IMR-90 (cell line): ENCODE measurements around the gene DBF4B. TPM values are rescaled to one million over a fixed set of nuclear protein-coding genes. Genes with fewer than 3 reads are reported as not detected.
A peak's percentile ranks its signal among the peaks of the same experiment; 100 is the strongest.

Experiments
- ATAC-seq: fragments of 200-7000 bp; cut with Tn5 transposase; 2 replicates; pipeline ENCODE4 v1.9.1; 2020; ENCODE audit warnings: low read depth, mild to moderate bottlenecking, moderate library complexity
- BruUV-seq: library from RNA; stranded (reverse); fragments of 400-500 nt; replicated peaks from 2 replicates; lab custom pipeline; 2021; lab: Mats Ljungman, UMichigan
- CTCF ChIA-PET: fragments of 300-600 bp; formaldehyde crosslinking; extraction: SDS; loops from one replicate; lab custom pipeline; 2021; ENCODE audit warnings: antibody characterized with exemption; lab: Yijun Ruan, JAX
- POLR2A ChIA-PET: fragments of 300-600 bp; sonication (Branson Sonifier 250); formaldehyde crosslinking; loops from one replicate; lab custom pipeline; 2022; ENCODE audit warnings: antibody characterized with exemption; ENCODE audit not compliant: unreplicated experiment; lab: Charles Lee
- DNase-seq: peaks from one replicate; pipeline ENCODE4 v3.0.0; 2013
- H2AFZ ChIP-seq: replicated peaks from 2 replicates; pipeline ENCODE3; 2013; ENCODE audit warnings: low read length, mild to moderate bottlenecking; ENCODE audit not compliant: poor library complexity
- H2AK5ac ChIP-seq: 2 replicates; pipeline ENCODE4 v1.6.1; 2013; ENCODE audit warnings: low read depth, low read length, inconsistent platforms
- H2AK9ac ChIP-seq: replicated peaks from 2 replicates; pipeline ENCODE3; 2013; ENCODE audit warnings: mild to moderate bottlenecking, low read depth, low read length, moderate library complexity; ENCODE audit not compliant: poor library complexity
- H2BK120ac ChIP-seq: 2 replicates; pipeline ENCODE4 v1.6.1; 2013; ENCODE audit warnings: low read depth, low read length, inconsistent platforms
- H2BK15ac ChIP-seq: 3 replicates; pipeline ENCODE4 v1.6.1; 2013; ENCODE audit warnings: low read depth, low read length, inconsistent platforms
- H2BK20ac ChIP-seq: 2 replicates; pipeline ENCODE4 v1.6.1; 2013; ENCODE audit warnings: low read depth, mild to moderate bottlenecking, inconsistent platforms, low read length, moderate library complexity
- H2BK5ac ChIP-seq: 2 replicates; pipeline ENCODE4 v1.6.1; 2013; ENCODE audit warnings: mild to moderate bottlenecking, low read depth, low read length, inconsistent platforms; ENCODE audit not compliant: poor library complexity, severe bottlenecking
- H3K14ac ChIP-seq: replicated peaks from 2 replicates; pipeline ENCODE4 v1.6.1; 2013; ENCODE audit warnings: low read depth, low read length, inconsistent platforms
- H3K18ac ChIP-seq: 2 replicates; pipeline ENCODE4 v1.6.1; 2013; ENCODE audit warnings: low read depth, low read length, control low read depth
- H3K23ac ChIP-seq: 2 replicates; pipeline ENCODE4 v1.6.1; 2013; ENCODE audit warnings: low read depth, low read length, inconsistent platforms
- H3K27ac ChIP-seq: 2 replicates; pipeline ENCODE4 v1.5.1; 2013; ENCODE audit warnings: mild to moderate bottlenecking, control low read depth, low read length; ENCODE audit not compliant: insufficient read depth
- H3K27me3 ChIP-seq: 2 replicates; pipeline ENCODE4 v1.6.1; 2013; ENCODE audit warnings: low read length; ENCODE audit not compliant: control insufficient read depth, insufficient read depth
- H3K36me3 ChIP-seq: 2 replicates; pipeline ENCODE4 v1.6.1; 2013; ENCODE audit warnings: low read length, mixed read lengths; ENCODE audit not compliant: control insufficient read depth, insufficient read depth
- H3K4ac ChIP-seq: 2 replicates; pipeline ENCODE4 v1.6.1; 2013; ENCODE audit warnings: low read depth, low read length, inconsistent platforms
- H3K4me1 ChIP-seq: 2 replicates; pipeline ENCODE4 v1.6.1; 2013; ENCODE audit warnings: low read length, mixed read lengths; ENCODE audit not compliant: control insufficient read depth, insufficient read depth
- H3K4me2 ChIP-seq: 2 replicates; pipeline ENCODE4 v1.6.1; 2013; ENCODE audit warnings: low read depth, mild to moderate bottlenecking, control low read depth, low read length, moderate library complexity
- H3K4me3 ChIP-seq: 2 replicates; pipeline ENCODE4 v1.5.1; 2013; ENCODE audit warnings: low read depth, mild to moderate bottlenecking, control low read depth, low read length, moderate library complexity; ENCODE audit not compliant: insufficient read depth
- H3K56ac ChIP-seq: 2 replicates; pipeline ENCODE4 v1.6.1; 2013; ENCODE audit warnings: low read length, inconsistent platforms; ENCODE audit not compliant: insufficient read depth; ENCODE audit errors: extremely low read depth
- H3K79me1 ChIP-seq, 2 experiments: 2 replicates each; pipeline ENCODE4 v1.6.1; 2013; ENCODE audit warnings: low read length in 2 of 2, inconsistent platforms in 1 of 2, low read depth in 1 of 2
- H3K9ac ChIP-seq: 2 replicates; pipeline ENCODE4 v1.6.1; 2013; ENCODE audit warnings: low read depth, low read length, control low read depth
- H3K9me1 ChIP-seq: 2 replicates; pipeline ENCODE4 v1.6.1; 2013; ENCODE audit warnings: low read length, inconsistent platforms; ENCODE audit not compliant: insufficient read depth
- H3K9me3 ChIP-seq: 2 replicates; pipeline ENCODE4 v1.6.1; 2013; ENCODE audit warnings: low read length; ENCODE audit not compliant: control insufficient read depth, insufficient read depth
- H4K20me1 ChIP-seq: 2 replicates; pipeline ENCODE4 v1.6.1; 2013; ENCODE audit warnings: low read length, inconsistent platforms; ENCODE audit not compliant: insufficient read depth
- H4K5ac ChIP-seq: 2 replicates; pipeline ENCODE4 v1.6.1; 2013; ENCODE audit warnings: mild to moderate bottlenecking, low read depth, low read length, control low read depth
- H4K8ac ChIP-seq, 2 experiments: 2 replicates each; pipeline ENCODE4 v1.6.1; 2013; ENCODE audit warnings: low read depth in 2 of 2, low read length in 2 of 2, control low read depth in 1 of 2, inconsistent platforms in 1 of 2
- H4K91ac ChIP-seq: 2 replicates; pipeline ENCODE4 v1.6.1; 2013; ENCODE audit warnings: low read depth, low read length, inconsistent platforms; ENCODE audit not compliant: insufficient read depth
- CEBPB ChIP-seq: IDR thresholded peaks from 2 replicates; pipeline ENCODE4 v1.6.1; 2012; ENCODE audit warnings: low read depth, low read length, improper control_type of control experiment
- MXI1 ChIP-seq: IDR thresholded peaks from 2 replicates; pipeline ENCODE4 v1.6.1; 2012; ENCODE audit warnings: low read depth, mild to moderate bottlenecking, low read length, moderate library complexity, borderline replicate concordance
- NFE2L2 ChIP-seq: fragments of 150-350 bp; IDR thresholded peaks from 2 replicates; pipeline ENCODE4 v1.6.1; 2016; ENCODE audit warnings: low read depth, mild to moderate bottlenecking, low read length
- WGBS, 2 experiments: methylation state at CpG; one replicate each; pipeline versions ENCODE4 v1.1.5 to v1.1.7; 2013; ENCODE audit warnings: missing lambda C conversion rate in 2 of 2; ENCODE audit not compliant: insufficient read length in 1 of 2; ENCODE audit errors: extremely low coverage in 2 of 2; 5-methylcytosine and 5-hydroxymethylcytosine counted together
- dilution Hi-C: fragments of 300-500 bp; cut with HindIII; formaldehyde crosslinking; loops from one replicate; pipeline ENCODE4 v1.14.3; 2018; ENCODE audit warnings: low sequenced_read_pairs; ENCODE audit not compliant: unreplicated experiment
- in situ Hi-C: fragments of 300-500 bp; cut with MboI; formaldehyde crosslinking; loops from 3 replicates; pipeline ENCODE4 v1.14.3; 2019; ENCODE audit warnings: low sequenced_read_pairs, inconsistent platforms, mixed read lengths
- intact Hi-C: fragments of 100-400 bp; cut with micrococcal nuclease; formaldehyde crosslinking; loops from 2 replicates; pipeline ENCODE4 v1.10.0; 2022
- polyA plus RNA-seq, 3 experiments: library from polyadenylated mRNA; depleted of rRNA; stranded (reverse); fragments of >200 nt; gene quantifications; 2 replicates each; pipeline ENCODE4 v1.2.3, GENCODE V29; 2012; ENCODE audit warnings: low replicate concordance in 1 of 3
- total RNA-seq: library from RNA; depleted of rRNA; stranded (reverse); fragments of >200 nt; gene quantifications from 2 replicates; pipeline ENCODE4 v1.2.3, GENCODE V29; 2012
- TF ChIP-seq, protein P1 (sequence below): conservative IDR thresholded peaks from 2 replicates; pipeline ENCODE4 v1.5.1; 2012; ENCODE audit warnings: mild to moderate bottlenecking, low read depth, low read length, improper control_type of control experiment

Gene DBF4B
- total and polyA plus RNA-seq, 2 of the 4 experiments (the other 2 are of a cell fraction) = 3.6 to 10.2 TPM

DNA sequence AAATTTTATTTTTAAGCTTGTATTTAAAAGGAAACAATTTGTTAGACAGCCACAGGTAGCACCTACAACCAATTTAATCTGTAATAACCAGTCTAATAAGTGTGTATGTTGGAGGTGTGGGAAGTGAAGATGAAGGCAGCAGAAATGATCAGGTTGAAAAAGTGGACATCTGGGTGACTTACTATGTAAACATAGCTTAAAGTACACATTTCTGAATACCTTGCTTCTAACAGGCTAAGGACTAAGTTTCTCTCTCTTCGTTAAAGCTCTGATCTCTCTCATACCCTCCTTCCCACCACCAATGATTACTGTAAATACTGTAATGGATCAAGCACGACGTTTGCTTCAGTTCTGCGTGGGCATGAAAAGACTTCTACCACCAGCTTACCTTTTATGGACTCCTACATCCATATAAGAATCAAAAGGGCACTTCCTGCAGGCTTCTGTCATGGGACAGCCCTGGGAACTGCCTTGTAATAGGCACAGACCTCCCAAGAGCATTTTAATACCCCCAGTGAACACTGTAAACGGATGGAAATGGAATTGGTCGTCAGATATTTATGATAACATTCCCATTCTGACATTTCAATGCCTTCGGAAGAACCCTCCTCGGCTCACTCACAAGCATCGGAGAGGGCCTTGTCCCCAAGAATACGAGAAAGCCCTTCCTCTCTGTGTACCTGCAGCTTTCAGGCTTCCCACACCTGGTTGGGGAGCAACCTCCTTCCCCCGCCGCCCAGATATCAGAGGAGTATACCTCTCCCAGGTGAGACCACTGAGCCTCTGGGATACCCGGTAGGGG is 19.6 kb upstream of the DBF4B start:
- CTCF ChIA-PET = interaction anchor here (0.6 kb wide), 1 partner anchor 125 kb away, joined by 4 read pairs; no protein-coding TSS in a partner anchor
- Histone ChIP-seq H3K36me3 (no peaks in the 10 kb centered on the region), H2BK20ac (no peak overlapping the region), H3K4me2 (peak overlapping the region; percentile 95), H3K4ac (peak overlapping the region; percentile 84), H2BK120ac (no peak overlapping the region), H3K9me1 (peaks cover 8% of the 10 kb centered on the region; the same call in 1 of the 2 replicates), H3K9me3 (no peaks in the 10 kb centered on the region), H2AFZ (peak overlapping the region; percentile 97), H3K79me1 (peaks cover 15 to 45% of the 10 kb centered on the region in 2 experiments), H2AK5ac (peak overlapping the region; percentile 84; the same call in 1 of the 2 replicates), H4K8ac (peak overlapping the region; percentile 88 to 96), H3K27me3 (no peaks in the 10 kb centered on the region), H3K14ac (peak overlapping the region; percentile 93), H3K23ac (peak overlapping the region; percentile 55), H3K9ac (peak overlapping the region; percentile 90), H4K20me1 (no peaks in the 10 kb centered on the region), H3K18ac (peak overlapping the region; percentile 34; the same call in 1 of the 2 replicates), H3K27ac (peak overlapping the region; percentile 82), H2AK9ac (peak overlapping the region; percentile 89), H3K4me3 (peak overlapping the region; percentile 89), H2BK15ac (no peak overlapping the region), H3K56ac (peak overlapping the region; percentile 71), H3K4me1 (0 out of 2 replicates have a peak, but pooled peaks cover 3% of the 10 kb centered on the region), H4K5ac (peak overlapping the region; percentile 93), H2BK5ac (peak overlapping the region; percentile 67), H4K91ac (peak overlapping the region; percentile 84)
- no TSS peak for BruUV-seq
- dilution Hi-C loops = no loop called here
- peak; percentile 38 for DNase-seq
- in situ Hi-C loops = no loop called here
- intact Hi-C loops = no loop called here
- no peak for TF ChIP-seq MXI1
- TF ChIP-seq NFE2L2 = no peak
- TF ChIP-seq, protein P1, sequence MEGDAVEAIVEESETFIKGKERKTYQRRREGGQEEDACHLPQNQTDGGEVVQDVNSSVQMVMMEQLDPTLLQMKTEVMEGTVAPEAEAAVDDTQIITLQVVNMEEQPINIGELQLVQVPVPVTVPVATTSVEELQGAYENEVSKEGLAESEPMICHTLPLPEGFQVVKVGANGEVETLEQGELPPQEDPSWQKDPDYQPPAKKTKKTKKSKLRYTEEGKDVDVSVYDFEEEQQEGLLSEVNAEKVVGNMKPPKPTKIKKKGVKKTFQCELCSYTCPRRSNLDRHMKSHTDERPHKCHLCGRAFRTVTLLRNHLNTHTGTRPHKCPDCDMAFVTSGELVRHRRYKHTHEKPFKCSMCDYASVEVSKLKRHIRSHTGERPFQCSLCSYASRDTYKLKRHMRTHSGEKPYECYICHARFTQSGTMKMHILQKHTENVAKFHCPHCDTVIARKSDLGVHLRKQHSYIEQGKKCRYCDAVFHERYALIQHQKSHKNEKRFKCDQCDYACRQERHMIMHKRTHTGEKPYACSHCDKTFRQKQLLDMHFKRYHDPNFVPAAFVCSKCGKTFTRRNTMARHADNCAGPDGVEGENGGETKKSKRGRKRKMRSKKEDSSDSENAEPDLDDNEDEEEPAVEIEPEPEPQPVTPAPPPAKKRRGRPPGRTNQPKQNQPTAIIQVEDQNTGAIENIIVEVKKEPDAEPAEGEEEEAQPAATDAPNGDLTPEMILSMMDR = no peak
- TF ChIP-seq CEBPB = no peak
- ATAC-seq = no peak
- WGBS, 2 experiments = no CpG with 5 or more reads among the region's 13 CpGs
- POLR2A ChIA-PET = no interaction called here
